ENCODE measurements around the gene U2SURP. TPM values are rescaled to one million over a fixed set of nuclear protein-coding genes. Genes with fewer than 3 reads are reported as not detected.
"Not testable (repeated sequence)": the region's sequence is repeated elsewhere in the genome, so short reads cannot be mapped to it uniquely, and the experiment has no call there.

Gene U2SURP
- total RNA-seq, 6 experiments from 2014 or later: 19.1 to 34.5 (median 26.9) TPM

DNA sequence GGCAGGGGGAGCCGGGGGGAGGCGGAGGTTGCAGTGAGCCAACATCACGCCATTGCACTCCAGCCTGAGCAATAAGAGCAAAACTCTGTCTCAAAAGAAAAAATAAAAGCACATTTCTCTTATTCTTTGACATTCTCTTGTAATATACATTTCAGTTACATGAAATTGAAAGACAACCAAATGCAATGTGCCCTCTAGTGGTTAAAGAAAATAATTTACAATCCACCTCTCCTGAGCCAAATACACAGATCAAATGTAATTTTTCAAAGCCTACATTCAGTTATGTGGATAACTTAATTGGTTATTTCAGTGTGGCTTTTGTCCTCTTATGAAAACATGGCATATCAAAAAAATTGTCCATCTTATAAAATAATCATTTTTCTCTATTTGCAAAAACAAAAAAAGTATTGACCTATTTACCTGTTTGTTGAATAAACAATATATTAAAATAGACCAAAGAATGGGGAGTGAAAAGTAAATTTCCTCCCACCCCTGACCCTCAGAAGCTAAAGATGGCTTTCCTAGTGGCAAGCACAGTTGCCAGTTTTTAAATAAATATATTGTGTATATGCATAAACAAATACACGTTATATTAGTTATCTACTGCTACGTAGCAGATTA is 14.2 kb upstream of the U2SURP start:
- Histone ChIP-seq H3K27me3 (no peaks in the 10 kb centered on the region), H3K9me3 (no peaks in the 10 kb centered on the region), H3K27ac (no peak overlapping the region), H3K4me3 (no peak overlapping the region), H3K4me1 (peaks cover 0 to 5% (median 0%) of the 10 kb centered on the region in 4 donors), H3K36me3 (no peaks in the 10 kb centered on the region)
- no peak for DNase-seq
- TF ChIP-seq POLR2A (IDR thresholded peaks at IDR 0.05): no peak
- TF ChIP-seq, protein P1, sequence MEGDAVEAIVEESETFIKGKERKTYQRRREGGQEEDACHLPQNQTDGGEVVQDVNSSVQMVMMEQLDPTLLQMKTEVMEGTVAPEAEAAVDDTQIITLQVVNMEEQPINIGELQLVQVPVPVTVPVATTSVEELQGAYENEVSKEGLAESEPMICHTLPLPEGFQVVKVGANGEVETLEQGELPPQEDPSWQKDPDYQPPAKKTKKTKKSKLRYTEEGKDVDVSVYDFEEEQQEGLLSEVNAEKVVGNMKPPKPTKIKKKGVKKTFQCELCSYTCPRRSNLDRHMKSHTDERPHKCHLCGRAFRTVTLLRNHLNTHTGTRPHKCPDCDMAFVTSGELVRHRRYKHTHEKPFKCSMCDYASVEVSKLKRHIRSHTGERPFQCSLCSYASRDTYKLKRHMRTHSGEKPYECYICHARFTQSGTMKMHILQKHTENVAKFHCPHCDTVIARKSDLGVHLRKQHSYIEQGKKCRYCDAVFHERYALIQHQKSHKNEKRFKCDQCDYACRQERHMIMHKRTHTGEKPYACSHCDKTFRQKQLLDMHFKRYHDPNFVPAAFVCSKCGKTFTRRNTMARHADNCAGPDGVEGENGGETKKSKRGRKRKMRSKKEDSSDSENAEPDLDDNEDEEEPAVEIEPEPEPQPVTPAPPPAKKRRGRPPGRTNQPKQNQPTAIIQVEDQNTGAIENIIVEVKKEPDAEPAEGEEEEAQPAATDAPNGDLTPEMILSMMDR (IDR thresholded peaks at IDR 0.05): peak; percentile 67 to 77 (median 73)
- intact Hi-C loops (cut with DNase I): loop anchor here in 1 of 2 donors (10.0 kb wide), 1 partner anchor 52 kb away; no protein-coding TSS in a partner anchor
- ATAC-seq: peak; percentile 69 to 79 (median 76)
- 40% methylated on average over 5 of the region's 5 CpGs for WGBS (ENCODE audit: insufficient coverage, low coverage, low lambda C conversion rate, missing lambda C conversion rate)

DNA sequence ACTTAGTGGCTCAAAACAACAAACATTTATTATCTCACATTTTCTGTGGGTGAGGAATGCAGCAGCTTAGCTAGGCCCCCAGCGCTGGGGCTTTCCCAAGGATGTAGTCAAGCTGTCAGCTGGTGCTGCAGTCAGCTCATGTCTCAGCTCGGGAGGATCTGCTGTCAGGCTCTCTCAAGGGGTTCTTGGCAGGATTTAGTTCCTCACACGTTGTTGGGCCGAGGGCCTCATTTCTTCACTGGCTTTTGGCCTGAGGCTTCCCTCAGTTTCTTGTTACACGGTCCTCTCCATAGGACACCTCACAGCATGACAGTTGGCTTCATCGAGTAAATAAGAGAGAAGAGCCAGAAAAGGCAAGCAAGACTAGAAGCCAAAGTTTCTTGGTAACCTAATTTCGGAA is 13.7 kb upstream of the U2SURP start:
- 21% methylated on average over 7 of the region's 7 CpGs for WGBS (ENCODE audit: insufficient coverage, low coverage, low lambda C conversion rate, missing lambda C conversion rate)
- no peak overlapping the region for H3K27ac ChIP-seq
- peak in 1 of 3 donors; percentile 36 for DNase-seq

DNA sequence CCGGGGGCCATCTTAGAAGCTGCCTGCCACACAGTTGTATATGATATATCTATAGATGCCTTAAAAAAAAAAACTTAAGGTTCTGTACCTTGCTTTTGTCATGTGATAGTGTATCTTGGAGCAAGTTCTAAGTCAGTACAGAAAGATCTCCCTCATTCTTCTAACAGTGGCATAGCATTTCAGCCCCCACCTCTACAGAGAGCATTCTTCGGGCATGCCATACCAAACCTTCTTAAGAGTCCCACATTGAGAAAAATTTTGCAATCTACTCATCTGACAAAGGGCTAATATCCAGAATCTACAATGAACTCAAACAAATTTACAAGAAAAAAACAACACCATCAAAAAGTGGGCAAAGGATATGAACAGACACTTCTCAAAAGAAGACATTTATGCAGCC is 13.1 kb upstream of the U2SURP start:
- H3K4me3 ChIP-seq, H3K27ac ChIP-seq, H3K4me1 ChIP-seq, H3K36me3 ChIP-seq, ATAC-seq, DNase-seq, H3K9me3 ChIP-seq, H3K27me3 ChIP-seq: not testable (repeated sequence)
- intact Hi-C loops (cut with DNase I): loop anchor here in 1 of 2 donors (10.0 kb wide), 1 partner anchor 53 kb away; no protein-coding TSS in a partner anchor
- 92% methylated on average over 2 of the region's 2 CpGs for WGBS (ENCODE audit: insufficient coverage, low coverage, low lambda C conversion rate, missing lambda C conversion rate)

More for the DNA sequence above, 13.7 kb upstream of the U2SURP start:
- H3K4me3 ChIP-seq: no peak overlapping the region
- TF ChIP-seq, protein P1 (IDR thresholded peaks at IDR 0.05): no peak
- no peak for TF ChIP-seq POLR2A (IDR thresholded peaks at IDR 0.05)
- H3K9me3 ChIP-seq: no peaks in the 10 kb centered on the region
- H3K27me3 ChIP-seq: no peaks in the 10 kb centered on the region
- peaks cover 0 to 5% (median 0%) of the 10 kb centered on the region in 4 donors for H3K4me1 ChIP-seq
- intact Hi-C loops (cut with DNase I): loop anchor here in 1 of 2 donors (10.0 kb wide), 1 partner anchor 53 kb away; no protein-coding TSS in a partner anchor
- H3K36me3 ChIP-seq: no peaks in the 10 kb centered on the region
- peak; percentile 48 to 76 (median 52) for ATAC-seq

DNA sequence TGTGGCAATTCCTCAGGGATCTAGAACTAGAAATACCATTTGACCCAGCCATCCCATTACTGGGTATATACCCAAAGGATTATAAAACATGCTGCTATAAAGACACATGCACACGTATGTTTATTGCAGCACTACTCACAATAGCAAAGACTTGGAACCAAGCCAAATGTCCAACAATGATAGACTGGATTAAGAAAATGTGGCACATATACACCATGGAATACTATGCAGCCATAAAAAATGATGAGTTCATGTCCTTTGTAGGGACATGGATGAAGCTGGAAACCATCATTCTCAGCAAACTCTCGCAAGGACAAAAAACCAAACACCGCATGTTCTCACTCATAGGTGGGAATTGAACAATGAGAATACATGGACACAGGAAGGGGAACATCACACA is 12.5 kb upstream of the U2SURP start:
- not testable (repeated sequence) for H3K27ac ChIP-seq, H3K4me3 ChIP-seq, H3K9me3 ChIP-seq, ATAC-seq, H3K27me3 ChIP-seq, H3K36me3 ChIP-seq, DNase-seq, H3K4me1 ChIP-seq
- intact Hi-C loops (cut with DNase I): loop anchor here in 1 of 2 donors (10.0 kb wide), 1 partner anchor 54 kb away; no protein-coding TSS in a partner anchor
- WGBS (ENCODE audit: insufficient coverage, low coverage, low lambda C conversion rate, missing lambda C conversion rate): no CpG with 5 or more reads among the region's 3 CpGs

DNA sequence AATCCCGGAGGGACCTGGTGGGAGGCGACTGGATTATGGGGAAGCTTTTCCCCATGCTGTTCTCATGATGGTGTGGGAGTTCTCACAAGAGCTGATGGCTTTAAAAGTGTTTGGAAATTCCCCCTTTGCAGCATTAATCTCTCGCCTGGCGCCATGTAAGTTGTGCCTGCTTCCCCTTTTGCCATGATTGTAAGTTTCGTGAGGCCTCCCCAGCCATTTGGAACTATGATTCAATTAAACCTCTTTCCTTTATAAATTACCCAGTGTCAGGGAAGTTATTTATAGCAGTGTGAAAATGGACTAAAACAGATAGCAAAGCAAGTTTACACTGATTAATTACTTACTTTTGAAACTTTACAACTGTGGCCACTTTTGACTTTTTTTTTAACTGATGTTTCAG is 10.6 kb upstream of the U2SURP start:
- TF ChIP-seq, protein P1 (IDR thresholded peaks at IDR 0.05): no peak
- TF ChIP-seq POLR2A (IDR thresholded peaks at IDR 0.05): no peak
- H3K36me3 ChIP-seq: no peaks in the 10 kb centered on the region
- WGBS (ENCODE audit: insufficient coverage, low coverage, low lambda C conversion rate, missing lambda C conversion rate): 66% methylated on average over 4 of the region's 5 CpGs
- no peak for DNase-seq
- intact Hi-C loops (cut with DNase I): loop anchor here (5.0 to 10.0 kb wide), 3 partner anchors 158 to 396 kb away; partner anchors contain the start of gene PLS1 (in 1 of the 2)
- no peak for ATAC-seq
- H3K4me3 ChIP-seq: no peak overlapping the region
- H3K4me1 ChIP-seq: no peaks in the 10 kb centered on the region
- H3K27ac ChIP-seq: no peak overlapping the region
- H3K9me3 ChIP-seq: no peaks in the 10 kb centered on the region
- H3K27me3 ChIP-seq: no peaks in the 10 kb centered on the region

Data from right lobe of liver (tissue), 6 donors.